ENCODE measurements around the gene IL21. TPM values are rescaled to one million over a fixed set of nuclear protein-coding genes. Genes with fewer than 3 reads are reported as not detected.
A peak's percentile ranks its signal among the peaks of the same experiment; 100 is the strongest.

IL21 gene
- 136 and 138 TPM in 2 replicates for total RNA-seq

- H3K27me3 Mint-ChIP-seq (ENCODE audit: insufficient read depth): no peaks in the 10 kb centered on the region
- peaks cover 74% of the 10 kb centered on the region for H3K4me1 Mint-ChIP-seq (ENCODE audit: low read depth)
- peak within 1 kb of the TSS; percentile 93 for H3K4me3 Mint-ChIP-seq
- peaks cover 40% of the 10 kb centered on the region for H3K36me3 Mint-ChIP-seq (ENCODE audit: low read depth)
- DNase-seq (ENCODE audit: low spot score): no peak
- intact Hi-C loops (cut with micrococcal nuclease): loop anchor here (1.0 kb wide), 5 partner anchors 12 to 118 kb away; no protein-coding TSS in a partner anchor
- H3K27ac Mint-ChIP-seq: peak within 1 kb of the TSS; percentile 93
- no peaks in the 10 kb centered on the region for H3K9me3 Mint-ChIP-seq
Observed at GRCh38 chr4:122621016-122621507, at the start of gene IL21. TSS of gene IL21 (minus strand) at chr4:122621066. CDS start at chr4:122621011, 55 bp downstream.

GRCh38 chr4:122669911-122670738 lies 49.3 kb upstream of the IL21 start:
- Mint-ChIP-seq H3K36me3 (ENCODE audit: low read depth) (peaks cover 6% of the 10 kb centered on the region), H3K4me1 (ENCODE audit: low read depth) (peaks cover 88% of the 10 kb centered on the region), H3K27me3 (ENCODE audit: insufficient read depth) (no peaks in the 10 kb centered on the region), H3K9me3 (peaks cover 6% of the 10 kb centered on the region), H3K4me3 (peak overlapping the region; percentile 40), H3K27ac (peak overlapping the region; percentile 80)
- DNase-seq (ENCODE audit: low spot score): no peak
- intact Hi-C loops (cut with micrococcal nuclease): loop anchor here (10.0 kb wide), 1 partner anchor 745 kb away; no protein-coding TSS in a partner anchor

GRCh38 chr4:122668241-122668640 lies 47.4 kb upstream of the IL21 start:
- H3K36me3 Mint-ChIP-seq (ENCODE audit: low read depth): peaks cover 6% of the 10 kb centered on the region
- intact Hi-C loops (cut with micrococcal nuclease): loop anchor here (1.0 to 10.0 kb wide), 2 partner anchors 19 to 747 kb away; no protein-coding TSS in a partner anchor

GRCh38 chr4:122666527-122667245 lies 45.8 kb upstream of the IL21 start:
- H3K27ac Mint-ChIP-seq: peak overlapping the region; percentile 74
- DNase-seq (ENCODE audit: low spot score): no peak
- peaks cover 6% of the 10 kb centered on the region for H3K9me3 Mint-ChIP-seq
- peaks cover 5% of the 10 kb centered on the region for H3K36me3 Mint-ChIP-seq (ENCODE audit: low read depth)
- peaks cover 88% of the 10 kb centered on the region for H3K4me1 Mint-ChIP-seq (ENCODE audit: low read depth)
- H3K4me3 Mint-ChIP-seq: peak overlapping the region; percentile 69
- H3K27me3 Mint-ChIP-seq (ENCODE audit: insufficient read depth): no peaks in the 10 kb centered on the region
- intact Hi-C loops (cut with micrococcal nuclease): loop anchor here (1.0 to 10.0 kb wide), 5 partner anchors 24 to 748 kb away; partner anchors contain the start of gene IL2

More at GRCh38 chr4:122668241-122668640, 47.4 kb upstream of the IL21 start:
- Mint-ChIP-seq H3K9me3 (peaks cover 6% of the 10 kb centered on the region), H3K27ac (peak overlapping the region; percentile 80), H3K27me3 (ENCODE audit: insufficient read depth) (no peaks in the 10 kb centered on the region), H3K4me3 (peak overlapping the region; percentile 37), H3K4me1 (ENCODE audit: low read depth) (peaks cover 85% of the 10 kb centered on the region)
- DNase-seq (ENCODE audit: low spot score): no peak

- Mint-ChIP-seq H3K27ac (peak overlapping the region; percentile 74), H3K9me3 (no peaks in the 10 kb centered on the region), H3K4me1 (ENCODE audit: low read depth) (peaks cover 88% of the 10 kb centered on the region), H3K4me3 (peak overlapping the region; percentile 47), H3K27me3 (ENCODE audit: insufficient read depth) (no peaks in the 10 kb centered on the region), H3K36me3 (ENCODE audit: low read depth) (peaks cover 7% of the 10 kb centered on the region)
- intact Hi-C loops (cut with micrococcal nuclease): loop anchor here (10.0 kb wide), 1 partner anchor 749 kb away; no protein-coding TSS in a partner anchor
- no peak for DNase-seq (ENCODE audit: low spot score)
Observed at GRCh38 chr4:122665161-122665929, 44.5 kb upstream of the IL21 start.

GRCh38 chr4:122663814-122664610 lies 43.1 kb upstream of the IL21 start:
- intact Hi-C loops (cut with micrococcal nuclease): loop anchor here (1.0 to 10.0 kb wide), 6 partner anchors 37 to 751 kb away; partner anchors contain the start of genes BBS12 and IL21

GRCh38 chr4:122663291-122663690 lies 42.4 kb upstream of the IL21 start:
- intact Hi-C loops (cut with micrococcal nuclease): loop anchor here (10.0 kb wide), 1 partner anchor 752 kb away; no protein-coding TSS in a partner anchor
- Mint-ChIP-seq H3K36me3 (ENCODE audit: low read depth) (peaks cover 11% of the 10 kb centered on the region), H3K27me3 (ENCODE audit: insufficient read depth) (no peaks in the 10 kb centered on the region), H3K4me3 (peak overlapping the region; percentile 5), H3K4me1 (ENCODE audit: low read depth) (peaks cover 82% of the 10 kb centered on the region), H3K27ac (peak overlapping the region; percentile 75), H3K9me3 (no peaks in the 10 kb centered on the region)
- DNase-seq (ENCODE audit: low spot score): no peak

More at GRCh38 chr4:122663814-122664610, 43.1 kb upstream of the IL21 start:
- DNase-seq (ENCODE audit: low spot score): no peak
- Mint-ChIP-seq H3K36me3 (ENCODE audit: low read depth) (peaks cover 9% of the 10 kb centered on the region), H3K4me3 (peak overlapping the region; percentile 64), H3K9me3 (no peaks in the 10 kb centered on the region), H3K4me1 (ENCODE audit: low read depth) (peaks cover 82% of the 10 kb centered on the region), H3K27ac (peak overlapping the region; percentile 96), H3K27me3 (ENCODE audit: insufficient read depth) (no peaks in the 10 kb centered on the region)

GRCh38 chr4:122662701-122663100 lies 41.8 kb upstream of the IL21 start:
- peaks cover 82% of the 10 kb centered on the region for H3K4me1 Mint-ChIP-seq (ENCODE audit: low read depth)
- intact Hi-C loops (cut with micrococcal nuclease): loop anchor here (1.0 to 10.0 kb wide), 2 partner anchors 124 to 752 kb away; no protein-coding TSS in a partner anchor
- peak overlapping the region; percentile 75 for H3K27ac Mint-ChIP-seq

GRCh38 chr4:122661176-122662160 lies 40.6 kb upstream of the IL21 start:
- Mint-ChIP-seq H3K4me3 (peak overlapping the region; percentile 17), H3K4me1 (ENCODE audit: low read depth) (peaks cover 82% of the 10 kb centered on the region), H3K27me3 (ENCODE audit: insufficient read depth) (no peaks in the 10 kb centered on the region), H3K27ac (peak overlapping the region; percentile 83), H3K9me3 (peaks cover 14% of the 10 kb centered on the region), H3K36me3 (ENCODE audit: low read depth) (peaks cover 23% of the 10 kb centered on the region)
- DNase-seq (ENCODE audit: low spot score): no peak
- intact Hi-C loops (cut with micrococcal nuclease): loop anchor here (1.0 to 10.0 kb wide), 2 partner anchors 125 to 753 kb away; no protein-coding TSS in a partner anchor

More at GRCh38 chr4:122662701-122663100, 41.8 kb upstream of the IL21 start:
- Mint-ChIP-seq H3K36me3 (ENCODE audit: low read depth) (peaks cover 14% of the 10 kb centered on the region), H3K9me3 (peaks cover 2% of the 10 kb centered on the region), H3K4me3 (no peak overlapping the region), H3K27me3 (ENCODE audit: insufficient read depth) (no peaks in the 10 kb centered on the region)
- no peak for DNase-seq (ENCODE audit: low spot score)

GRCh38 chr4:122658818-122659295 lies 38.0 kb upstream of the IL21 start:
- intact Hi-C loops (cut with micrococcal nuclease): loop anchor here (2.0 to 10.0 kb wide), 11 partner anchors 42 to 704 kb away; partner anchors contain the start of genes BBS12 and TRPC3
- DNase-seq (ENCODE audit: low spot score): no peak
- H3K4me3 Mint-ChIP-seq: peak overlapping the region; percentile 66

More at GRCh38 chr4:122658818-122659295, 38.0 kb upstream of the IL21 start:
- peaks cover 22% of the 10 kb centered on the region for H3K36me3 Mint-ChIP-seq (ENCODE audit: low read depth)
- H3K27ac Mint-ChIP-seq: peak overlapping the region; percentile 94
- peaks cover 59% of the 10 kb centered on the region for H3K4me1 Mint-ChIP-seq (ENCODE audit: low read depth)
- H3K27me3 Mint-ChIP-seq (ENCODE audit: insufficient read depth): no peaks in the 10 kb centered on the region
- H3K9me3 Mint-ChIP-seq: peaks cover 14% of the 10 kb centered on the region
